ENCODE results near the gene IL12RB2.

- TF ChIP-seq POLR2A (IDR thresholded peaks at IDR 0.05) = no peak
- no peak for TF ChIP-seq EP300 (IDR thresholded peaks at IDR 0.05)
- TF ChIP-seq POLR2AphosphoS5 (IDR thresholded peaks at IDR 0.05) = no peak
These were observed 64.5 kb downstream of the IL12RB2 start for GRCh38 chr1:67372136-67372535.

All from suprapubic skin (tissue), 4 donors.